Astrocyte (in vitro differentiated cells and primary cell): ENCODE data around the gene CENPC. TPM values are rescaled to one million over a fixed set of nuclear protein-coding genes. Genes with fewer than 3 reads are reported as not detected.
"Not testable (repeated sequence)": the region's sequence is repeated elsewhere in the genome, so short reads cannot be mapped to it uniquely, and the experiment has no call there.

Experiments
- DNase-seq: peaks from one replicate; pipeline ENCODE4 v3.0.0-alpha.2; 2010; ENCODE audit warnings: low read depth
- FAIRE-seq: peaks from 2 replicates; lab custom pipeline; 2011; peaks lifted over from hg19 to GRCh38; lab: Jason Lieb, UNC
- H2AFZ ChIP-seq: 2 replicates; pipeline ENCODE4 v1.6.0; 2012; ENCODE audit warnings: low read depth, low read length, inconsistent platforms
- H3K27ac ChIP-seq: 2 replicates; pipeline ENCODE4 v1.5.1; 2011; ENCODE audit warnings: low read depth, low read length, inconsistent platforms
- H3K27me3 ChIP-seq: 2 replicates; pipeline ENCODE4 v1.6.0; 2011; ENCODE audit warnings: low read length, inconsistent platforms; ENCODE audit not compliant: insufficient read depth
- H3K36me3 ChIP-seq: 2 replicates; pipeline ENCODE4 v1.5.1; 2011; ENCODE audit warnings: low read length, inconsistent platforms; ENCODE audit not compliant: insufficient read depth
- H3K4me1 ChIP-seq: 2 replicates; pipeline ENCODE4 v1.5.1; 2011; ENCODE audit warnings: low read length, inconsistent platforms; ENCODE audit not compliant: insufficient read depth
- H3K4me2 ChIP-seq: 2 replicates; pipeline ENCODE4 v1.6.0; 2012; ENCODE audit warnings: low read length, inconsistent platforms
- H3K4me3 ChIP-seq: 2 replicates; pipeline ENCODE4 v1.5.1; 2011; ENCODE audit warnings: low read depth, mild to moderate bottlenecking, low read length, inconsistent platforms; ENCODE audit not compliant: insufficient read depth
- H3K79me2 ChIP-seq: 2 replicates; pipeline ENCODE4 v1.6.0; 2012; ENCODE audit warnings: mild to moderate bottlenecking, low read length, inconsistent platforms; ENCODE audit not compliant: insufficient read depth
- H3K9ac ChIP-seq: 2 replicates; pipeline ENCODE4 v1.6.0; 2012; ENCODE audit warnings: mild to moderate bottlenecking, low read length, inconsistent platforms
- H3K9me3 ChIP-seq: 2 replicates; pipeline ENCODE4 v1.5.1; 2012; ENCODE audit warnings: low read depth, mild to moderate bottlenecking, low read length, inconsistent platforms; ENCODE audit not compliant: insufficient read depth
- H4K20me1 ChIP-seq: 2 replicates; pipeline ENCODE4 v1.6.0; 2012; ENCODE audit warnings: low read length, inconsistent platforms; ENCODE audit not compliant: insufficient read depth
- H3K27ac Mint-ChIP-seq: one replicate; pipeline ENCODE4 v1.8.0; 2021; ENCODE audit warnings: mild to moderate bottlenecking, mixed read lengths; ENCODE audit not compliant: unreplicated experiment
- H3K27me3 Mint-ChIP-seq: one replicate; pipeline ENCODE4 v1.8.0; 2021; ENCODE audit warnings: low read depth, mixed read lengths; ENCODE audit not compliant: unreplicated experiment
- H3K36me3 Mint-ChIP-seq: one replicate; pipeline ENCODE4 v1.8.0; 2021; ENCODE audit warnings: low read depth, mixed read lengths; ENCODE audit not compliant: unreplicated experiment
- H3K4me1 Mint-ChIP-seq: one replicate; pipeline ENCODE4 v1.8.0; 2021; ENCODE audit warnings: low read depth, mixed read lengths; ENCODE audit not compliant: unreplicated experiment
- H3K4me3 Mint-ChIP-seq: one replicate; pipeline ENCODE4 v1.8.0; 2021; ENCODE audit warnings: mild to moderate bottlenecking, moderate library complexity, mixed read lengths; ENCODE audit not compliant: unreplicated experiment
- H3K9me3 Mint-ChIP-seq: one replicate; pipeline ENCODE4 v1.8.0; 2021; ENCODE audit warnings: mild to moderate bottlenecking, mixed read lengths; ENCODE audit not compliant: unreplicated experiment
- EZH2 ChIP-seq: IDR thresholded peaks from 2 replicates; pipeline ENCODE4 v1.6.1; 2012; ENCODE audit warnings: mild to moderate bottlenecking, low read length, inconsistent platforms; ENCODE audit not compliant: insufficient read depth
- total RNA-seq: library from RNA; stranded (reverse); gene quantifications from 2 replicates; pipeline ENCODE4 v1.2.1, GENCODE V29; 2021
- TF ChIP-seq, protein P1 (sequence below): IDR thresholded peaks from 2 replicates; pipeline ENCODE4 v1.5.1; 2011; ENCODE audit warnings: low read depth, mild to moderate bottlenecking, inconsistent platforms, low read length, moderate library complexity; ENCODE audit not compliant: insufficient read depth

CENPC gene
- total RNA-seq, 1 donor from 2014 or later = 13.4 TPM

DNA sequence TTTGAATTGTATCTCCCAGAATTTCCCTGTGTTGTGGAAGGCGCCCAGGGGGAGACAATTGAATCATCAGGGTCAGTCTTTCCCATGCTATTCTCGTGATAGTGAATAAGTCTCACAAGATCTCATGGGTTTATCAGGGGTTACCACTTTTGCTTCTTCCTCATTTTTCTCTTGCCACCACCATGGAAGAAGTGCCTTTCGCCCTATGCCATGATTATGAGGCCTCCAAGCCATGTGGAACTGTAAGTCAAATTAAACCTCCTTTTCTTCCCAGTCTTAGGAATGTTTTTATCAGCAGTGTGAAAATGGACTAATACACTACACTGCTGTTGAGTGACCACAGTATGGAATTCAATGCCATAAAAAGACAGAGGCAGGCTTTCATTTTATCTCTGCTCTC, 12.2 kb downstream of the CENPC start:
- H3K79me2 ChIP-seq = peaks cover 5% of the 10 kb centered on the region
- Mint-ChIP-seq H3K4me1 (no peaks in the 10 kb centered on the region), H3K27ac (no peak overlapping the region), H3K36me3 (peaks cover 21% of the 10 kb centered on the region), H3K4me3 (no peak overlapping the region), H3K9me3 (no peaks in the 10 kb centered on the region), H3K27me3 (no peaks in the 10 kb centered on the region)
- H3K27ac ChIP-seq = no peak overlapping the region
- no peaks in the 10 kb centered on the region for H4K20me1 ChIP-seq
- H3K36me3 ChIP-seq = peaks cover 27% of the 10 kb centered on the region
- FAIRE-seq (no peak), DNase-seq (no peak)
- TF ChIP-seq, protein P1, sequence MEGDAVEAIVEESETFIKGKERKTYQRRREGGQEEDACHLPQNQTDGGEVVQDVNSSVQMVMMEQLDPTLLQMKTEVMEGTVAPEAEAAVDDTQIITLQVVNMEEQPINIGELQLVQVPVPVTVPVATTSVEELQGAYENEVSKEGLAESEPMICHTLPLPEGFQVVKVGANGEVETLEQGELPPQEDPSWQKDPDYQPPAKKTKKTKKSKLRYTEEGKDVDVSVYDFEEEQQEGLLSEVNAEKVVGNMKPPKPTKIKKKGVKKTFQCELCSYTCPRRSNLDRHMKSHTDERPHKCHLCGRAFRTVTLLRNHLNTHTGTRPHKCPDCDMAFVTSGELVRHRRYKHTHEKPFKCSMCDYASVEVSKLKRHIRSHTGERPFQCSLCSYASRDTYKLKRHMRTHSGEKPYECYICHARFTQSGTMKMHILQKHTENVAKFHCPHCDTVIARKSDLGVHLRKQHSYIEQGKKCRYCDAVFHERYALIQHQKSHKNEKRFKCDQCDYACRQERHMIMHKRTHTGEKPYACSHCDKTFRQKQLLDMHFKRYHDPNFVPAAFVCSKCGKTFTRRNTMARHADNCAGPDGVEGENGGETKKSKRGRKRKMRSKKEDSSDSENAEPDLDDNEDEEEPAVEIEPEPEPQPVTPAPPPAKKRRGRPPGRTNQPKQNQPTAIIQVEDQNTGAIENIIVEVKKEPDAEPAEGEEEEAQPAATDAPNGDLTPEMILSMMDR = no peak
- no peak for TF ChIP-seq EZH2
- H3K4me2 ChIP-seq = no peak overlapping the region
- H2AFZ ChIP-seq = no peak overlapping the region
- no peaks in the 10 kb centered on the region for H3K27me3 ChIP-seq
- no peak overlapping the region for H3K9ac ChIP-seq
- H3K9me3 ChIP-seq = no peaks in the 10 kb centered on the region
- no peaks in the 10 kb centered on the region for H3K4me1 ChIP-seq
- no peak overlapping the region for H3K4me3 ChIP-seq

DNA sequence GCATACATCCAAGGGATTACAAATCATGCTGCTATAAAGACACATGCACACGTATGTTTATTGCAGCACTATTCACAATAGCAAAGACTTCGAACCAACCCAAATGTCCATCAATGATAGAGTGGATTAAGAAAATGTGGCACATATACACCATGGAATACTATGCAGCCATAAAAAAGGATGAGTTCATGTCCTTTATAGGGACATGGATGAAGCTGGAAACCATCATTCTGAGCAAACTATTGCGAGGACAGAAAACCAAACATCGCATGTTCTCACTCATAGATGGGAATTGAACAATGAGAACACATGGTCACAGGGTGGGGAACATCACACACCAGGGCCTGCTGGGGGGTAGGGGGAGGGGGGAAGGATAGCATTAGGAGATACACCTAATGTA, 12.9 kb downstream of the CENPC start:
- not testable (repeated sequence) for H3K4me3 Mint-ChIP-seq, H3K4me1 Mint-ChIP-seq, H3K27me3 ChIP-seq, H3K9me3 Mint-ChIP-seq, FAIRE-seq, DNase-seq, H4K20me1 ChIP-seq, H3K9me3 ChIP-seq, H3K4me2 ChIP-seq, H3K79me2 ChIP-seq, H3K27ac ChIP-seq, H2AFZ ChIP-seq, H3K27ac Mint-ChIP-seq, H3K27me3 Mint-ChIP-seq, H3K4me3 ChIP-seq, H3K9ac ChIP-seq, H3K4me1 ChIP-seq
- H3K36me3 ChIP-seq = peaks cover 25% of the 10 kb centered on the region
- H3K36me3 Mint-ChIP-seq = peaks cover 20% of the 10 kb centered on the region

DNA sequence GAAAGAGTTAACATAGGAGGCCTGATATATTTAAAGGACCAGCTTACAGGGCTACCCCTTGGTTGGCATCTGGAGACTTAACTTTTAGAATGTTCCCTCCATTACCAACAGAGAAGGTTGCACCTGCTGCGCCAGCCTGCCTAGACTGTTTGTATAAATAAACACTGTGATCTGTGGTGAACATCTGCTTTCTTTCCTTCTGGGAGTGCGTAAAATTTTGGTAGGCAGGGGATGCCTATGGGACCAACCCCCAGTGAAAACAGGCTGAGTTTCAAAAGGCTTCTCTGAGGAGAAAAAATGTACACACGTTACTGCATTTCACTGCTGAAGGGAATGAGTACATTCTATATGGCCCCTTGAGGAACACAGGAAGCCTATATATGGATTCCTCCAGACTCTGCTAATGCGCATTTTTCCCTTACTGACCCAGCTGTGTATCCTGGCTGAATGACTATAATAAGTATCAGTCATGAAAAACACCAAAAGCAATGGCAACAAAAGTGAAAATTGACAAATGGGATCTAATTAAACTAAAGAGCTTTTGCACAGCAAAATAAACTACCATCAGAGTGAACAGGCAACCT, 13.8 kb downstream of the CENPC start:
- Mint-ChIP-seq H3K4me3 (no peak overlapping the region), H3K27me3 (no peaks in the 10 kb centered on the region), H3K9me3 (no peaks in the 10 kb centered on the region), H3K4me1 (no peaks in the 10 kb centered on the region), H3K36me3 (peaks cover 20% of the 10 kb centered on the region), H3K27ac (no peak overlapping the region)
- H3K27ac ChIP-seq = no peak overlapping the region
- FAIRE-seq (no peak), DNase-seq (no peak)
- H3K4me3 ChIP-seq = no peak overlapping the region
- H3K4me2 ChIP-seq = no peak overlapping the region
- no peaks in the 10 kb centered on the region for H3K9me3 ChIP-seq
- peaks cover 16% of the 10 kb centered on the region for H3K79me2 ChIP-seq
- no peaks in the 10 kb centered on the region for H4K20me1 ChIP-seq
- TF ChIP-seq, protein P1 = no peak
- no peak for TF ChIP-seq EZH2
- H2AFZ ChIP-seq = no peak overlapping the region
- no peaks in the 10 kb centered on the region for H3K4me1 ChIP-seq
- H3K36me3 ChIP-seq = peaks cover 22% of the 10 kb centered on the region
- no peak overlapping the region for H3K9ac ChIP-seq
- no peaks in the 10 kb centered on the region for H3K27me3 ChIP-seq

DNA sequence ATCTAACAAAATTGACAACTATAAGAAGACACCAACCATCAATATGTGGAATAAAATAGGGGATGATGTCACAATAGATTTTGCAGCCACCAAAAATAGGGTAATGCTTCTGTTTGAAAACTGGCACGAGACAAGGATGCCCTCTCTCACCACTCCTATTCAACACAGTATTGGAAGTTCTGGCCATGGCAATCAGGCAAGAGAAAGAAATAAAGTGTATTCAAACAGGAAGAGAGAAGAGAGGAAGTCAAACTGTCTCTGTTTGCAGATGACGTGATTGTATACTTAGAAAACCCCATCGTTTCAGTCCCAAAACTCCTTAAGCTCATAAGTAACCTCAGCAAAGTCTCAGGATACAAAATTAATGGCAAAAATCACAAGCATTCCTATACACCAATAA, 21.2 kb downstream of the CENPC start:
- H3K4me1 Mint-ChIP-seq = peaks cover 10% of the 10 kb centered on the region
- H3K27me3 Mint-ChIP-seq, H3K36me3 ChIP-seq, H3K9ac ChIP-seq, FAIRE-seq, H3K27ac Mint-ChIP-seq, H3K4me3 ChIP-seq, H3K36me3 Mint-ChIP-seq, H3K27ac ChIP-seq, H3K4me1 ChIP-seq, DNase-seq, H3K27me3 ChIP-seq, H3K9me3 ChIP-seq, H3K4me3 Mint-ChIP-seq, H3K9me3 Mint-ChIP-seq, H3K4me2 ChIP-seq, H2AFZ ChIP-seq: not testable (repeated sequence)
- Histone ChIP-seq H4K20me1 (peaks cover 16% of the 10 kb centered on the region), H3K79me2 (peaks cover 59% of the 10 kb centered on the region)
